HG03103 (cell line): ENCODE measurements around the gene ZPBP2.
A peak's percentile ranks its signal among the peaks of the same experiment; 100 is the strongest.

Source experiments
- ATAC-seq: cut with Tn5 transposase; IDR thresholded peaks from one replicate; pipeline ENCODE4 v1.9.1; 2021; ENCODE audit warnings: low read depth; ENCODE audit not compliant: unreplicated experiment

The ZPBP2 gene

DNA sequence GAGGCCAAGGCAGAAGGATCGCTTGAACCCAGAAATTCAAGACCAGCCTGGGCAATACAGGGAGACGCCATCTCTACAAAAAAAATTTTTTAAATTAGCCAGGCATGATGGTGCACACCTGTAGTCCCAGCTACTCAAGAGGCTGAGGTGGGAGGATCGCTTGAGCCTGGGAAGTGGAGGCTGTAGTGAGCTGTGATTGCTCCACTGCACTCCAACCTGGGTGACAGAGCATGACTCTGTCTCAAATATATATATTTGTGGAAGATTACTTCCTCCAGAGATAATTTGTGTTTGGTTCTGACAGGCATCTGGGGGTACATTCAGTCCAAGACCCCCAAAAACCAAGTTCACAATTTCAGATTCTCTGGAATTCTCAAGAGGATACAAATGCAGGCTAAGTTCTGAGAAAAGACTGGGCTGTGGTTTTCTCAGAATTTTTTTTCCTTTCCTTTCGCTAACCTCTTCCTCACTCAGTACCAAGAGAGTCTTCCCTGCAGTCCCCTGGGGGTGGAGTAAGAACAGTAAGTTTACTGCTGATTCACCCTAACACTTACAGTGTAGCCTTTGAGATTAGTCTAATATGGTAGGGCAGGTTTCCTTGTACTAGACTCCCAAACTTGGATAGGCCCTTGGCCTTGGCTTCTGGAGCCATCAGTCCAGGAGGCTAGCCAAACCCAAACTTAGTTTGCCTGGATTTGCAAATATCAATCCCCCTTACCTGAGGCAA lies 35.3 kb downstream of the ZPBP2 start:
- ATAC-seq, result no peak

DNA sequence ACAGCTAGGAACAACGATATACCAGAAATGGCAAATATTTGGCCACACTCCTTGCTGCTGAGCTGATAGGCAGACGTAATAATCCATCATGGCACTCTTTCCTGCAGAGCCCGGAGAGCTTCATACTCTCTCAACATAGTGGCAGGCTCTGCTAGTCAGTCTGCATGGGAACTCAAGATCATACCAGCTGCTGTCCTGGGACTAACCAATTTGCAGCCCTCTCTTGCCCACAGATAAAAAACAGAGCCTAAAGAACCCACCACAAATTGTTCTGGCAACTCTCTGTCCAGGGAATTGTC lies 36.9 kb downstream of the ZPBP2 start:
- no peak for ATAC-seq

DNA sequence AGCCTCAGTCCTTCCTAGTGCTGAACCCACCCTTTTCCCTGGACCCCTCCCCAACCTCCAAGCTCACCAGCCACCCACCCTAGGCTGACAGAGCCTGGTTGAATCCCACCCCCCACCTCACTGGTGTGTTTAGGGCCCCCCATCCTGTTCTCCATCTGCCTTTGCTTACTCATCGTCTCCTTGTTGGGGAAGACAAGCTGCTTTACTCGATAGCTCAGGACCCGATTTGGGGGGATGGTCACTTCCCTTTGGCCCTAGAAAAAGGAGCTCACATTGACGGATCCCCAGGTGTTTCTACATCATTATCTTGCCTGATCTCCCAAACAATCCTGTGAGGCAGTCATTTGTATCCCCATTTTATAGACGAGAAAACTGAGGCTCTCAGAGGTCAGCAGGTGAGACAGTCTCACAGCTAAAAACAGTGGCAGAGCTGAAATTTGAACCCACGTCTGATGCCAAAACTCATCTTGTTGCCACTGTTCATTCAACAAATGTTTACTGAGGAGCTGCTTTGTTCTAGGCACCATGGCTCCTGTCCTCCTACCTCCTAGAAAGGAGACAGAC lies 40.9 kb downstream of the ZPBP2 start:
- ATAC-seq, result no peak

DNA sequence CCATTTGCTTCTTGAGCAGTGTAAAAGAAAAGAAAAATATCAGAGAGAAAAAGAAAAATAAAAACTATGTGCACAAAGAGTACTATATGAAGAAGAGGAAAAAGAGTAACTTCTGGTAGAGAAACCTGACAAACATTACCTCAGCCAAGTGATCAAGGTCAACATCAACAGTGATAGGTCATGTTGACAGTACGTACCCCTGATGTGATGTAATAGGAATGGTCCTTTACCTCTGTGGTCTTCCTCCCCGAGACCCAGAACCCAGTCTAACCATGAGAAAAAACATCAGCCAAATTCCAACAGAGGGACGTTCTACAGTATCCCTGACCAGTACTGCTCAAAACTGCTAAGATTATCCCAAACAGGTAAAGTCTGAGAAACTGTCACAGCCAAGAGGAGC lies 46.0 kb downstream of the ZPBP2 start:
- no peak for ATAC-seq

DNA sequence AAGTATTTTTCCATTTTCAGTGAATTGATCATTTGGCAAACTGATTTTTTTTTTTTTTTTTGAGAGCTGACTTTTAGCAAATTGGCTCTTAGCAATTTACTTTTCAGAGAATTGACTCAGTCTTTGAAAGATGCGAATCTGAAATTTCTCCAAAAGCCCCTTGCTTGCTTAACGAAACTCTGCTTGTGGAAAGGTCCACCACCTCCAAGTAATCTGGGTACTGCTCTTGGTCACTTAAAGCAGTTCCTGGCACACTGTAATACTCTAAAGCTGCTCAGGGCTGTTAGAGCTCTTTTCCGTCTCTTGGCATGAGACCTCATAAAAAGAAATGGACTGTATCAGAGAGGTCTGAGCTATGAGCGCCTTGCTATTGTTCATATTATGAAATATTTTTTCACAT lies 47.6 kb downstream of the ZPBP2 start:
- no peak for ATAC-seq

DNA sequence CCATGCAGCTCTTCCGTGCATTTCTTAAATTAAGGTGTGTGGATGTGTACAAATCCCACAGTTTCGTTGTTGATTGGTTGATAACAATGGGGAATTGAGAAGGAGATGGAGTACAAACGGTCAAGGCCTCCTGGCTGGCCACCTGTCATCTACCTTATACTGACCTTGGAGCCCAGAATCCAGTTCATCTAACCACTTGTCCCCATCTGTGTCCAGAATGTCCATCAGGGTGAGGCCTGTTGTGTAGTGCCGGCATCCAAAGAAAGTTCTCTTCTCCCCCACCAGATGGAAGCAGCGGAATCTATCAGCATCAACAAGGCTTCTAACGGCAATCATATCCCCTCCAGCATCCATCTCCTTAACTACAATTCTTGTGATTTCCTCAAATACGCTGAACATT lies 48.9 kb downstream of the ZPBP2 start:
- no peak for ATAC-seq

DNA sequence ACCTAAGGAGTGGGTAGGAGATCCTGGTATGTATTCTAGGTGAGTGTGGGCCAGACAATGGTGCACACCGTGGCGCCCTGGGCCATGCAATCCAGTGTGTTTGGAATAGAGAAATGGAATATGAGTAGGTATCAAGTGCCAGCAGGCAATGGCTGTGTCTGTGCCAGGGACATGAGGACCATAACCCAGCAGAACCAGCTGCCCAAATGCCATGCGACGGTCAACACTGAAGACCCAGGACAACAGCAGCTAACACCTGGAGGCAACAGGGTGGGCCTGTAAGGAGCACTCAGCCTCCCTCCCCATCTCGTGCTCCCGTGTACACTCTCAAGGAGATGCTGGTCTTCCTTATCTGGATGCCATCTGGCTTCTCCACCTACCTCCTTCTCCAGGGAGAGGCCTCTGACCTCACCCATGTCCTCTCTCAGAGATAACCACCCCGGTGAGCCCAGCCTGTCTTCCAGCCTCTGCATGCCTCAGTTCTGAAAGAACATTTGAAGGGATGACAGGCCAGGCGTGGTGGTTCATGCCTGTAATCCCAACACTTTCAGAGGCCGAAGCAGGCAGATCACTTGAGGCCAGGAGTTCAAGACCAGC lies 51.2 kb downstream of the ZPBP2 start:
- ATAC-seq, result no peak

DNA sequence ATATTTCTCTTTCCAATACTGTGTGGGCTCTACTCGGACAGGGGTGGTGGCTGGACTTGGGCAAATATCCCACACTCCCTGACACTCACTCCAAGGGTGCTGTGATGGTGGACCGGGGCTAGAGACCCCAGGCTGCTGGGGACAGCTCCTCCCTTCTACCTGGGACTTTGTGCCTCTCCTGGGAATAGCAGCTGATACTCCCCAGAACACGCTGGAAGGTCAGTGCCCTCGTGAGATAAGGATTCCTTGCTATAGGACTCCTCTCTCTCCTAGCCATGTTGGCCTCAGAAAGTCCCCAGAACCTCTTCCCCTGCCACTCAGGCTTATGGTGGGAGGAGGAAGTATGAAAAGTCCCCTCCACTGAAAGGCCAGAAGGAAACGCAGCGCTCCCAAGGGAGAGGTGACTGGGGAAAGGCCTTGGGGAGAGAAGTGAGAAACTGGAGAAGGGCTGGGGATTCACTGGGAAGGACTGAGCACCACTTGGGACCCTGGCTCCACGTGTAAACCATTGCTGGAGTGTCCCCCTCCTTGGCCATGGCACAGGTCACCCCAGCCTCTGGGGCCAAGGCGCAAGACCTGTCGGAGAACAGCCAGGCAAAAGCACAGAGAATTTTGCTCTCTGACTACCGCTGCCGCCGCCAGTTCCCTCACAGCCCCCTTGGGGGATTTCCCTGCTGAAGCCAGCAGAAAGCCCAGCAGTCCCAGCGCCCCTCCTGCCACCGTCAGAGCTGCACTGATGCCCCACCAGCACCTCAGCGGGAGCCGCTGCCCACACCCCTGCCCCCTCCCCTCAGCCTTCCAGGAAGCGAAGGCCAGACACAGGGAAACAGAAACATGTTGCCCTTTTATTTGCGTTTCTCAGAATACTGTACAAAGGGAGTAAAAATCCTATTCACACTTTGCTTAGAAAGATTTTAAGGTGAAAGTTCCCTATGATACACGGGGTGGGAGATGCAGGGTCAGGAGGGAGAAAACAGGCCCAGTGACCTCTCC lies 52.5 kb downstream of the ZPBP2 start:
- no peak for ATAC-seq

DNA sequence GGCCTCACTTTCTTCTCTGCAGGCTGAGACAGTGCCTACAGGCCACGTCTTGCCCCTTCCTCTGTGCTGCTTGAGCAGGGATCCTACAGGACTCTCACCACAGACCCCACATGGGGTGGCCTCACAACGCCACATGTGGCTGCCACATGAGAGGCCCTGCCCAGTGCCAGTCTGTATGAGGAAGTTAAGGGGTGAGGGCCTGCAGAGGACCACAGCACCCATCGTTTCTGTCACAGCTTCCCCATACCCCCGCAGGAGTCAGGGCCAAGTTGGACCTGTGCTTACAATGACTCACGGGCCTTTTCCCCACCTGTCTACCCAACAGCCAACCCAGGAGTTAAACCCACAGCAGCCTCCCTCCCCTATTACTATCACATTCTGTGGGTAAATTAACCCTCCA lies 53.3 kb downstream of the ZPBP2 start:
- ATAC-seq, result no peak

DNA sequence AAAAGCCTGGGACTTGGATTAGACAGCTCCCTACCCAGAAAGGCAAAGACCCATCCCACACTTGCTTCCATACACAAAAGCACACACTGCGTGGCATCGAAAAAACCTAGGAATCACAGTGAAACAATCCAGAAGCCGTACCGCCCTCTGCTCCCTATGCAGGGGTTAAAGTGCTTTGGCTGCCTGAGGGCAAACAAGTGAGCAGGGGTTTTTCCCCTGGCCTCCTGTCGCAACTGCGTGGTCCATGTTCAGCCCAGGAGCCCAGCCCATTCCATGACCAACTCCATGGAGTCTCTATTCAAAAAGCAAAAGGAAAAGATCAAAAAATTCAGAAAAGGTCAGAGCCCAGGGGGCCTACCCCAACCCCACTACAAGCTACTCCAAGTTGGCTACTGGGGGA lies 54.0 kb downstream of the ZPBP2 start:
- ATAC-seq, result no peak

DNA sequence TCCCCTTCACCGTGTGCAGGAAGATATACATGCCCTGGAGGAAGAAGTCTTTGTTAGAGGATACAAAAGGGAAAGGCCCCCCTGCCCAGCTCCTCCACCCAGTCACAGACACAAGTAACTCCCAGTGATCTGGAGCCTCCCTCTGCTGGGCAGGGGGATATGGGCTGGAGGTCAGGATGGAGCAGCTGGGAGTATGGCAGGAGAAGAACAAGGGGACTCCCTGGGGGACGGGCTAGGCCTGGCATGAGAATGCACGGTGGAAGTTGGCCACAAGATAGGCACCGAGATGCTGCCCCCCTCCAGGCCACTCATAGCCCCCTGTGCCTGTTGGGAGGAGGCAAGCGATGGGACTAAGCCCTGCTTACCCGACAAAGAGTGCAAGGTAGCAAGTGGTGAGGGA lies 55.2 kb downstream of the ZPBP2 start:
- no peak for ATAC-seq

DNA sequence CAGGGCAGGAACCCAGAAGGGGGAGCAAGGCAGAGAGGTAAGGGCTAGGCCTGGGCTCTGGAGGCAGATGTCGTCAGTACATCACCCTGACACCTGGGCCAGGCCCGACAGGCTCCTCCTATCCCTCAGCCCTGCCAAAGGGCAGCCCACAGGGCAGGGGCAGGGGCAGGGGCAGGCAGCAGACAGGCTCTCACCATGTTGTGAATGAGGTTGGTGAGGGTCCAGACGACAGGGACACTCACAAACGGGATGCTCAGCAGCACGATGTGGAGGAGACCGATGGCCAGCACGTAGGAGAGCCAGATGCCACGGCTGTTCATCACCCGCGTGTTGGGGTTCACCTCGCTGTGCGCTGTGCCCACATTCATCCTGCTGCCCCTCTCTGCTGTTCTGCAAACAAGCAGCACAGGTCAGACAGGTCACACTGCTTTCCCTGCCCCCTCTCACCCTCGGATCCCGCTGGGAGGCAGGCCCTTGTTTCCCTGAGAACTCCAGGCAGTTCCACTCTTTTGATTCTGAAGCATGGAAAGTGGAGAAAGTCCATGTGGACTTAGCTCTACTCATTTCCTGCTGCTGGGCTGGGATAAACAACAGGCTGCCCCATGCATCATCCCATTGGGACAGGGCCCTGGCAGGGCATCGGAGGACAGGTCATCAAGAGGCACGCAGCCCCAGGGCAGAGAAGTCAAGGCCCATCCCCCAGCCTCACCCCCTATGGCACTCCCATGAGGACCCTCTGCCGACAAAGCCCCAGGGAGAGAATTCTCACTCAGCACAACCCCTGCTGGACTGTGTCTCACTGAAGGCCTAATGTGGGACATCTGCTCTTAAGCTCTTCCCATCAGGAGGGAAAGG lies 56.1 kb downstream of the ZPBP2 start:
- ATAC-seq, result no peak

DNA sequence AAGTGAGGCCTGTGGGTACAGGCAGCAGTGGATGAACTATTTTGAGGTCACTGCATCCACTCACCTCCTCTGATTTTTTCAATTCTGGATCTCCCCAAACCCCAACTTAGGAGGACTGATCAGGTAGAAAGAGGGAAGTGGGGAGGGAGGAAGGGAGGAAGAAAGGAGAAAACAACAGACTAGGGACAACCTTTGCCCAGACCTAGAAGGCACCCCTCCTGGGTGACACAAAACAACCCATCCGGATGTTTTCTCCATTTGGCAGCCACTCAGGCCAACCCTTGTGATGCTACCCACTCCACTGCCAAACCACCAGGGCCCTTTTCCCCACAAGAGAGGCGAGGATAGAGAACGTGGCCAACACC lies 56.7 kb downstream of the ZPBP2 start:
- no peak for ATAC-seq

DNA sequence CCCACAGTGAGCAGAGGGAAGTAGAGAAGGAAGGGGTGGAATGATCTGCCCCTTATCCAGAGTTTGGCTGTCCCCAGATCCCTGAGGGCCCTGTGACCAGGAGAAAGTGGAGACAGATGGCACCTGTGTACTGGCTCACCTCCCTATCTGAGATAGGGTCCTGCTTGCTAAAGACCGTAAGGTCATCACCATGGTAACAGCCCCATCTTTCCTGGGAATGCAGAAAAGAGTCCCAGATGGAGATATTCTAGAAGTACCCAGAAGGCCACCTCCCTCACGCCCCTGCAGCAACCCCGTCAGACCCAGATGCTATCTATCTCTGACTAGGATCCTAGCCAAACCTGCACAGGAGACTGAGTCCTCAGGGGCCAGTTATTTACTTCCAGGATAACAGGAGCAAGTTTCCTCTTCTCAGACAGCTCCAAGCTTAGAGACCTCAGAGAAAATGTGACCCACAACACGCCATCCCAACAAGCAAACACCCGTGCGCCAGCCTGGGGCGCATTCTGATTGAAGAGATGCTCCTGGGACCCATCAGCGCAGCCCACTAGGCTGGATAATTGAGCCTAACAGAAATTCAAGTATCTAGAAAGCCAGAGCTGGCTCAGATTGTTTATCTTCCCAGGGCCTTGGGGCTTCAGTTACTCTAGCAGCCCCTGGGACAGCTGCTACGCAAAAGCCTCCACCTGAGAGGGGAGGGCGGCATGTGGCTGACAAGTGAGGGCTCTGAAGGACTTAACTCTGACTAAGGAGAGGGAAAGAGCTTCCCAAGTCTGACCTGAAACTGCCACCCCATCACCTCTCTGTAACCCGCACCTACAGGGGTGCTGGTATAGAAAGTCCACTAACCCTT lies 57.5 kb downstream of the ZPBP2 start:
- no peak for ATAC-seq

DNA sequence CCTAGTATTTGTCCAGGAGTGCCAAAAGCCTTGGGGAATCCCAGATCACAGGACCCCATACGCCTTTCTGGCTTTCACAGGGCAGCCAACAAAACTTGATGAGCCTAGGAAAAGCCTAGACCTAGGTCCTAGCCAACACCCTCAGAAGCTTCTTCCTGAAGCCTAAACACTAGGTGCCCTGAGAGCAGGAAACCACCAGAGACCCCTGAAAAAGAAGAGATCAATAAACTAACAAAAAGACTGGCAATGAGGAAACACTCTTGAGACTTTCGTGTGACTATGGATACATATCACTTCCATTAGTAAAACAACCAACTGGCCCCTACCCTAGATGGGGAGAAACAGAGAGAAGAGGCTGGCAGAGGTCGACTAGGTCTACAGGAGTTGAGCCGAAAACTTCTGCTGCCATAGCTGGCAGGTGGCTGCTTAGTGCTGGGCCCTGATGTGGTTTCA lies 58.2 kb downstream of the ZPBP2 start:
- ATAC-seq, result no peak

DNA sequence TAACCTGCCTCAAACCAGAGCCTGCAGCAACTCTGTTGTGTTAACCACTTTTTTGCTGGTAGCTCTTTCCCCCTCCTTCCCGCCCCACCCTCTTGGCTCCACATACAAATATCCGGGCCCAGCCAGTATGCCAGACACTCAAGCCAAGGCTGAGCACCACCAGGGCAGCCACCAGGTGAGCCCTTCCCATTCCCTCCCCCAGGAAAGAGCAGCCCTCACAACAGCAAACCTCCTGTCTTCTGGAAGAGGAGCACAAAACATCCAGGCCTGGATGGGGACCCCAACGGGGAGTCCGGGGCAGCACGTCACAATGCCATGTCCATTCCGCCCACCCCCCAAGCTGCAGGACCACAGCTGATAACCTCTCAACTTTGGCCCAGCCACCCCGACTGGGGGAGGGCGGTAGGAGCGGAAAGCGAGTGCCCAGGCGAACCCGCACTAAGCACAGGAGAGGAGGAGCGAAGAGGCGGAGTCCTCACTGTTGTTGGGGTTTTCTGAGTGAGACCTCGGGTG lies 58.6 kb downstream of the ZPBP2 start:
- peak; percentile 14 for ATAC-seq
